NCI-H1417 treated with DMSO at 0.1 percent for 48 hours (cell line): Measurements from ENCODE around the gene PLIN4.

Experiments used
- DNase-seq: peaks from one replicate; lab custom pipeline; 2025; lab: John Stamatoyannopoulos, UW

The PLIN4 gene

GRCh38 chr19:4492337-4493103, 25.8 kb downstream of the PLIN4 start:
- DNase-seq, result no peak

- DNase-seq, result no peak
These were observed 26.8 kb downstream of the PLIN4 start for GRCh38 chr19:4491446-4491845.

GRCh38 chr19:4488496-4488895, 29.8 kb downstream of the PLIN4 start:
- no peak for DNase-seq

GRCh38 chr19:4487572-4487971, 30.7 kb downstream of the PLIN4 start:
- no peak for DNase-seq

GRCh38 chr19:4483385-4483784, 34.9 kb downstream of the PLIN4 start:
- DNase-seq, result no peak

GRCh38 chr19:4482721-4483364, 35.4 kb downstream of the PLIN4 start:
- DNase-seq, result no peak

GRCh38 chr19:4477034-4477801, 41.1 kb downstream of the PLIN4 start:
- DNase-seq, result no peak

GRCh38 chr19:4474514-4475022, 43.7 kb downstream of the PLIN4 start:
- DNase-seq, result no peak

GRCh38 chr19:4473763-4474513, 44.3 kb downstream of the PLIN4 start:
- DNase-seq, result no peak

- DNase-seq, result no peak
These were observed 45.1 kb downstream of the PLIN4 start for GRCh38 chr19:4473011-4473762.

- no peak for DNase-seq
These were observed 45.9 kb downstream of the PLIN4 start, which contains the start of gene HDGFL2 for GRCh38 chr19:4472174-4472974. Gene HDGFL2, plus strand, starts transcription at chr19:4472297. Its CDS starts 54 bp downstream, at chr19:4472351.

GRCh38 chr19:4471403-4472173, 46.7 kb downstream of the PLIN4 start:
- DNase-seq, result peak; percentile 100

GRCh38 chr19:4467835-4468234, 50.5 kb downstream of the PLIN4 start:
- no peak for DNase-seq

- DNase-seq, result no peak
These were observed 53.3 kb downstream of the PLIN4 start for GRCh38 chr19:4464815-4465581.

GRCh38 chr19:4457654-4458395, 60.5 kb downstream of the PLIN4 start, which contains the start of gene UBXN6:
Gene UBXN6, minus strand, starts transcription at chr19:4457794. Its CDS starts 97 bp downstream, at chr19:4457697.
- DNase-seq, result peak; percentile 91

GRCh38 chr19:4456843-4457653, 61.2 kb downstream of the PLIN4 start:
- no peak for DNase-seq

- no peak for DNase-seq
These were observed 61.8 kb downstream of the PLIN4 start for GRCh38 chr19:4456476-4456842.
